GM23248 (cell line): ENCODE results near the gene LAMA5.

Experiments used
- EZH2 ChIP-seq: fragments of 200-600 bp; sonication (generic); IDR thresholded peaks from 2 replicates; pipeline ENCODE4 v1.6.1; 2018; ENCODE audit warnings: antibody characterized with exemption, mild to moderate bottlenecking; ENCODE audit not compliant: insufficient read depth, poor library complexity, severe bottlenecking
- EZH2phosphoT487 ChIP-seq: fragments of 200-600 bp; sonication (generic); IDR thresholded peaks from 2 replicates; pipeline ENCODE4 v1.6.1; 2018; ENCODE audit warnings: antibody characterized with exemption, moderate library complexity, mild to moderate bottlenecking, low read depth; ENCODE audit not compliant: insufficient read depth

- TF ChIP-seq EZH2phosphoT487 = no peak
- no peak for TF ChIP-seq EZH2
These were observed 69.5 kb downstream of the LAMA5 start for GRCh38 chr20:62297449-62298227.
